GM12865 (cell line): ENCODE results near the gene CASK.
"Not testable (repeated sequence)": the region's sequence is repeated elsewhere in the genome, so short reads cannot be mapped to it uniquely, and the experiment has no call there.

Source experiments
- DNase-seq: peaks from one replicate; pipeline ENCODE4 v3.0.0; 2010; ENCODE audit warnings: low read depth
- H3K4me3 ChIP-seq: 2 replicates; pipeline ENCODE4 v1.5.1; 2011; ENCODE audit warnings: mild to moderate bottlenecking, low read depth, low read length, control low read depth
- CTCF ChIP-seq: IDR thresholded peaks from 2 replicates; pipeline ENCODE4 v1.5.1; 2011; ENCODE audit warnings: low read length, control low read depth, low read depth, inconsistent platforms; ENCODE audit not compliant: insufficient read depth; ENCODE audit errors: missing control alignments

Gene CASK

DNA sequence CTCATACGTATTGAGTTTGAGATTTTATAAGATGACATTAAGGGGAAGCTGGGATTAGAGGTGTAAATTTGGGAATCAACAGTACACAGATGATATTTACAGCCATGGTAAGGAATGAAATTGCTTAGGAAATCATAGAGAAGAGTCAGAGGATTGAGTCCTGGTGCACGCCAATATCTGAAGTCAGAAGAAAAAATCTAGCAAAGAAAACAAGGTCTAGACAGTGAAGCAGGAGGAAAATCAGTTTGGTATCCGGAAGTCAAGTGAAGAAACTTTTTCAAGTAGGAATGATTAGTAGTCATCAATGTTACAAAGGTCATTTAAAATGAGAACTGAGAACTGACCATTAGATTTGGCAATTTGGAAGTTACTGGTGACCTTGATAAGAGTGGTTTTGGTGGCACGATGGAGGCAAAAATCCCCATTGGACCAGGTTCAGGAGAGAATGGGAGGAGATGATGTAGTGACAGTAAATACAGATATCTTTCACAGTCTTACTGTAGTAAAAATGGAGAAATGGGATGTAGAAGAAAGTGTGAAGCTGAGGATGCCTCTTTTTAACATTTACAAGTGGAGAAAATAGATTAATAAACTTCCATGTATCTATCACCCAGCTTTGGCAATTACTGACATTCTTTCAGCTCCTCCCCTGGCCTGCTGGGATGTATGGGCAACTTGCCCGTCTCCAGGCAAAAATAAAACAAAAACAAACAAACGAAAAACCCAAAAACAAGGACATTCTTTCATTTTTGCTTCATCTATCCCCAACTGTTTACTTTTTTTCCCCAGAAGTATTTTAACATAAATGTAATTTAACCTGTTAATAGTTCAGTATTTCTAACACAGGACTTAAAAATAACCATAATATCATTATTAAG, 245.9 kb downstream of the CASK start:
- DNase-seq: no peak
- H3K4me3 ChIP-seq: no peak overlapping the region
- no peak for TF ChIP-seq CTCF

GRCh38 chrX:41676361-41676760, 247.0 kb downstream of the CASK start:
- not testable (repeated sequence) for DNase-seq, H3K4me3 ChIP-seq

GRCh38 chrX:41672643-41673042, 250.7 kb downstream of the CASK start:
- no peak for TF ChIP-seq CTCF
- H3K4me3 ChIP-seq: no peak overlapping the region
- no peak for DNase-seq

- DNase-seq: no peak
- TF ChIP-seq CTCF: no peak
- no peak overlapping the region for H3K4me3 ChIP-seq
These were observed 252.3 kb downstream of the CASK start for GRCh38 chrX:41671082-41671481.

DNA sequence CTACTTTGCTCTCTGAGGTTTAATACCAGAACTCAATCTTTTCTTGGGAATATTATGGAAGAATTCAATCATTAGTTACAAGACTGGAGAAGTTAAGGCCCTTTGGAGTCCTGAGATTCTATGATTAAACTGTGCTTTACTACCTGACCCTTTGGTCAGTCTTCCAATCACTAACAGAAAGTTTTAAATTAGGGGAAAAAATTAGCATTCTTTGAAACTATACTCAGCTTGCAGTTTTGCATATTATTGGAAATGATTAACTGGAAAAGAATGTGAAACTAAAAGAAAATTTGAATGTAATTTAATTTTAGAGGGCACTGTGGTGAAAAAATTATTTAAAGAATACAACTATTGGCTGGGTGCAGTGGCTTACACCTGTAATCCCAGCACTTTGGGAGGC, 253.2 kb downstream of the CASK start:
- TF ChIP-seq CTCF: no peak
- no peak for DNase-seq

DNA sequence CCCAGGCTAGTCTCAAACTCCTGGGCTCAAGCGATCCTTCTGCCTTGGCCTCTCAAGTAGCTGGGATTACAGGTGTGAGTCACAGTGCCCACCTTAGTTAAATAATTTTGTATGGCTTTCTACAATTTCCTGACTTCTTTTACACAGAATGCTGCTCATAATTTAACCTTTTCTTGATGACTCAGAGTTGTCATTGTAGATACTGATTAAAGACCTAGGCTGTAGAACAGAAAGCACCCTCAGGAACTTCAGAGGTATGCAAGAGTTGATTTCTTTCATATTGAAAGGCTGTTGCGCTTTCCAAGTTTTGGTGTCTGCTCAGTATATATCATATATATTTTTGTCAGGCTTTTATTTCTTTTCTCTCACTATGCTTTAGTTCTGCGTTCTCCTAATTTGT, 255.7 kb downstream of the CASK start:
- no peak for DNase-seq
- no peak for TF ChIP-seq CTCF

More for the DNA sequence above, 253.2 kb downstream of the CASK start:
- no peak overlapping the region for H3K4me3 ChIP-seq

DNA sequence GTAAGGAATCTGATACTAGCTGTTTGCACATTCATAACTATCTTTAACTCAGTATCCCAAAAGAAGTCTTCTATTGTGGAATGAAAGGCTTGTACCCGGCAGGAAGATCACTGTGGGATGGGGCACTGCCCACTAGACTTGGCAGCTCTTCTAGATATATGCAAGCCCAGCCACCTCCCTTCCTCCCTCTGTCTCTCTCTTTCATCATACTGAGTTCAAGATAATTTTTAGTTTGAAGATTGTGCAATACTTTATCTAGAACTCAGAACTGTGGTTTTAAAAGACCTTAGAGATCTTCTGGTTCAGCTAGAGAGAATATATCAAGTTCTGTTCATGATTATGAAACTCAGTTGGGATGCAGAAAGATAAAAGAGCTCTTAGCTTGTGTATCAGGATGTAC, 257.1 kb downstream of the CASK start:
- no peak overlapping the region for H3K4me3 ChIP-seq
- TF ChIP-seq CTCF: no peak
- no peak for DNase-seq

More for the DNA sequence above, 255.7 kb downstream of the CASK start:
- H3K4me3 ChIP-seq: no peak overlapping the region
